Smooth muscle cell (in vitro differentiated cells): Measurements from ENCODE around the gene ANXA2R. TPM values are rescaled to one million over a fixed set of nuclear protein-coding genes. Genes with fewer than 3 reads are reported as not detected.

Experiments
- DNase-seq: peaks from one replicate; lab custom pipeline; 2025; ENCODE audit not compliant: unreplicated experiment; lab: John Stamatoyannopoulos, UW
- H2AFZ ChIP-seq: fragments of 200-600 bp; sonication (generic); 2 replicates; pipeline ENCODE4 v1.6.0; 2016; ENCODE audit warnings: antibody characterized with exemption, low read depth, mild to moderate bottlenecking
- H3F3A ChIP-seq: fragments of 200-600 bp; sonication (generic); 2 replicates; pipeline ENCODE4 v1.6.0; 2017; ENCODE audit warnings: antibody characterized with exemption, low read depth
- H3K27ac ChIP-seq: fragments of 200-600 bp; sonication (generic); 2 replicates; pipeline ENCODE4 v1.5.1; 2016; ENCODE audit warnings: low read depth, mild to moderate bottlenecking
- H3K27me3 ChIP-seq: fragments of 200-600 bp; sonication (generic); 2 replicates; pipeline ENCODE4 v1.6.1; 2016; ENCODE audit warnings: low read depth, mild to moderate bottlenecking
- H3K36me3 ChIP-seq: fragments of 200-600 bp; sonication (generic); 2 replicates; pipeline ENCODE4 v1.5.1; 2016; ENCODE audit warnings: low read depth
- H3K4me1 ChIP-seq: fragments of 200-600 bp; sonication (generic); 2 replicates; pipeline ENCODE4 v1.5.1; 2016; ENCODE audit warnings: low read depth
- H3K4me2 ChIP-seq: fragments of 200-600 bp; sonication (generic); 2 replicates; pipeline ENCODE4 v1.6.0; 2016; ENCODE audit warnings: mild to moderate bottlenecking
- H3K4me3 ChIP-seq: fragments of 200-600 bp; sonication (generic); 2 replicates; pipeline ENCODE4 v1.5.1; 2016; ENCODE audit warnings: mild to moderate bottlenecking
- H3K79me2 ChIP-seq: fragments of 200-600 bp; sonication (generic); 2 replicates; pipeline ENCODE4 v1.6.0; 2016; ENCODE audit warnings: low read depth, mild to moderate bottlenecking
- H3K9ac ChIP-seq: fragments of 200-600 bp; sonication (generic); 2 replicates; pipeline ENCODE4 v1.6.0; 2016; ENCODE audit warnings: low read depth
- H3K9me3 ChIP-seq: fragments of 200-600 bp; sonication (generic); replicated peaks from 2 replicates; pipeline ENCODE4 v1.5.1; 2016; ENCODE audit warnings: low read depth
- H4K20me1 ChIP-seq: fragments of 200-600 bp; sonication (generic); 2 replicates; pipeline ENCODE4 v1.6.0; 2016; ENCODE audit warnings: low read depth
- CTCF ChIP-seq: fragments of 200-600 bp; sonication (generic); IDR thresholded peaks from 2 replicates; pipeline ENCODE4 v1.5.1; 2017; ENCODE audit warnings: borderline replicate concordance, mild to moderate bottlenecking, antibody characterized with exemption; ENCODE audit not compliant: insufficient read depth, poor library complexity, severe bottlenecking
- WGBS: methylation state at CpG from one replicate; pipeline ENCODE4 v1.1.7; 2016; ENCODE audit warnings: low lambda C conversion rate; 5-methylcytosine and 5-hydroxymethylcytosine counted together
- polyA plus RNA-seq: library from polyadenylated mRNA; unstranded; fragments of >200 nt; fragmentation: Nextera tagmentation; extraction: Ambion mirVana; gene quantifications from 2 replicates; pipeline ENCODE4 v1.2.1, GENCODE V29; 2016
- total RNA-seq: library from RNA; depleted of rRNA; stranded (reverse); fragments of >200 nt; gene quantifications from 2 replicates; pipeline ENCODE4 v1.2.3, GENCODE V29; 2014

The ANXA2R gene
- total and polyA plus RNA-seq, 2 experiments from 2014 or later, result 0.83 to 1.5 TPM

GRCh38 chr5:43044181-43044914 is 4.2 kb upstream of the ANXA2R start:
- peak overlapping the region; percentile 39 for H3K4me3 ChIP-seq
- H3K27ac ChIP-seq, result peak overlapping the region; percentile 33
- peak overlapping the region; percentile 84 for H3K4me2 ChIP-seq
- DNase-seq, result no peak
- TF ChIP-seq CTCF, result no peak
- no peak overlapping the region for H3K9ac ChIP-seq
- H3K36me3 ChIP-seq, result no peaks in the 10 kb centered on the region
- peaks cover 22% of the 10 kb centered on the region for H3K4me1 ChIP-seq
- H3K79me2 ChIP-seq, result peaks cover 9% of the 10 kb centered on the region
- H3K27me3 ChIP-seq, result no peaks in the 10 kb centered on the region
- peaks cover 10% of the 10 kb centered on the region for H4K20me1 ChIP-seq
- no peak overlapping the region for H2AFZ ChIP-seq
- WGBS, result 12% methylated on average over 26 of the region's 26 CpGs
- peaks cover 23% of the 10 kb centered on the region for H3F3A ChIP-seq
- H3K9me3 ChIP-seq, result no peaks in the 10 kb centered on the region

DNA sequence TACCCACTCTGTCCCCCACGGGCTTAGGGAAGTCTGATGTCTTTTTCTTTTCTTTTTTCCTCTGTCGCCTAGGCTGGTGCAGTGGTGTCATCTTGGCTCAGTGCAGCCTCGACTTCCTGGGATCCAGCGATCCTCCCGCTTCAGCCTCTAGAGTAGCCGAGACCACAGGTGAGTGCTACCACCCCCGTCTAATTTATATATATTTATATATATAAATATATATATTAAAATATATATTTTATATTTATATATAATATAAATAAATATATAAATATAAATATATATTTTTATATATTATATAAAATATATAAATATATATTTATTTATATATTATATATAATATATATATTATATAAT is 3.3 kb upstream of the ANXA2R start:
- WGBS, result 20% methylated on average over 7 of the region's 7 CpGs
- TF ChIP-seq CTCF, result no peak
- peak overlapping the region; percentile 90 for H3K27ac ChIP-seq

GRCh38 chr5:43042626-43043399 is 2.7 kb upstream of the ANXA2R start:
- Histone ChIP-seq H3K79me2 (peaks cover 4% of the 10 kb centered on the region), H3K27ac (peak overlapping the region; percentile 90)

More for the DNA sequence above, 3.3 kb upstream of the ANXA2R start:
- Histone ChIP-seq H3F3A (peaks cover 27% of the 10 kb centered on the region), H4K20me1 (peaks cover 10% of the 10 kb centered on the region), H3K36me3 (no peaks in the 10 kb centered on the region), H3K4me1 (peaks cover 30% of the 10 kb centered on the region), H3K9me3 (no peaks in the 10 kb centered on the region), H2AFZ (peak overlapping the region; percentile 80), H3K4me2 (peak overlapping the region; percentile 95), H3K79me2 (peaks cover 4% of the 10 kb centered on the region), H3K9ac (peak overlapping the region; percentile 90), H3K27me3 (no peaks in the 10 kb centered on the region), H3K4me3 (peak overlapping the region; percentile 72)
- DNase-seq, result no peak

More at GRCh38 chr5:43042626-43043399, 2.7 kb upstream of the ANXA2R start:
- Histone ChIP-seq H3K4me1 (peaks cover 30% of the 10 kb centered on the region), H3F3A (peaks cover 27% of the 10 kb centered on the region), H3K9ac (peak overlapping the region; percentile 90), H3K36me3 (no peaks in the 10 kb centered on the region), H3K27me3 (no peaks in the 10 kb centered on the region), H3K4me3 (peak overlapping the region; percentile 72), H3K9me3 (no peaks in the 10 kb centered on the region), H2AFZ (peak overlapping the region; percentile 80), H4K20me1 (peaks cover 10% of the 10 kb centered on the region), H3K4me2 (peak overlapping the region; percentile 95)
- 4% methylated on average over 58 of the region's 58 CpGs for WGBS
- no peak for TF ChIP-seq CTCF
- no peak for DNase-seq
